ENCODE measurements around the gene TRIP10. TPM values are rescaled to one million over a fixed set of nuclear protein-coding genes. Genes with fewer than 3 reads are reported as not detected.

TRIP10 gene
- total and polyA plus RNA-seq, 2 of the 13 experiments (the other 11 are each of a cell fraction or from before 2014, with no cell fraction given): 32.5 to 33.2 TPM

DNA sequence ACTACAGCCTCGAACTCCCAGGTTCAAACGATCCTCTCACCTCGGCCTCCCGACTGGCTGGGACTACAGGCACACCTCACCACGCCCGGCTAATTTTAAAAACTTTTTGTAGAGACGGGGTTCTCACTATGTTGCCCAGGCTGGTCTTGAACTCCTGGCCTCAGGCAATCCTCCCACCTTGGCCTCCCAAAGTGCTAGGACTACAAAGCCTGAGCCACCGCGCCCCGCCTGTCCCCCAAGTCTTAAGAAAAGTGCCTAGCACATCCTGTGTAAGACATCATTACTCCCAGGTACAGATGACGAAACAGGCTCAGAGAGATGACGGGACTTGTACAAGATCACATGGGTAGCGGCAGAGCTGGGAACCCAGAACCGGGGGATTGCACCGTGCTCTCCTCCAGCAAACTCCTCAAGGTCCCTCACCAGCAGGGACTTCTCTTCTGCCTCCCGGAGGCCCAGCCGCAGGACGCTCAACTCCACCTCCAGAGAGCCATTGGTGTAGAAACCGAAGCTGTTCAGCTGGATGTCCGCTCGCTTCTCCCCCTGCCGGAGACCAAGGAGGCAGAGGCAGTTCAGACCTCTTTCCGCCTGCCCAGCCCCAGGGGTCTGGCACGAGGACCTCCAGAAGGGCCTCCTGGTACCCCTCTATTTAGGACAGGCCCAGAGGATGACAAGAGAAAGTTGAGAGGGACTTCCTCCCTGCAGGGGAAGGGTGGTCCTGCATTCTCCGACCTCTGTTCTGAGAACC, 3.1 kb upstream of the TRIP10 start (continued):
- TF ChIP-seq, protein P1, sequence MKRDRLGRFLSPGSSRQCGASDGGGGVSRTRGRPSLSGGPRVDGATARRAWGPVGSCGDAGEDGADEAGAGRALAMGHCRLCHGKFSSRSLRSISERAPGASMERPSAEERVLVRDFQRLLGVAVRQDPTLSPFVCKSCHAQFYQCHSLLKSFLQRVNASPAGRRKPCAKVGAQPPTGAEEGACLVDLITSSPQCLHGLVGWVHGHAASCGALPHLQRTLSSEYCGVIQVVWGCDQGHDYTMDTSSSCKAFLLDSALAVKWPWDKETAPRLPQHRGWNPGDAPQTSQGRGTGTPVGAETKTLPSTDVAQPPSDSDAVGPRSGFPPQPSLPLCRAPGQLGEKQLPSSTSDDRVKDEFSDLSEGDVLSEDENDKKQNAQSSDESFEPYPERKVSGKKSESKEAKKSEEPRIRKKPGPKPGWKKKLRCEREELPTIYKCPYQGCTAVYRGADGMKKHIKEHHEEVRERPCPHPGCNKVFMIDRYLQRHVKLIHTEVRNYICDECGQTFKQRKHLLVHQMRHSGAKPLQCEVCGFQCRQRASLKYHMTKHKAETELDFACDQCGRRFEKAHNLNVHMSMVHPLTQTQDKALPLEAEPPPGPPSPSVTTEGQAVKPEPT (CRISPR knock-in tag; IDR thresholded peaks at IDR 0.05; ENCODE audit: low read depth): 0 out of 2 replicates have a peak, but pooled peaks have one; percentile 20
- TF ChIP-seq NFKBIZ (CRISPR knock-in tag; IDR thresholded peaks at IDR 0.05) (0 out of 2 replicates have a peak, but pooled peaks have one; percentile 30), RAD21 (CRISPR knock-in tag; IDR thresholded peaks at IDR 0.05) (peak; percentile 82), FOSL2 (CRISPR knock-in tag; IDR thresholded peaks at IDR 0.05) (peak; percentile 31; the same call in 1 of the 2 replicates), SOX5 (CRISPR knock-in tag; IDR thresholded peaks at IDR 0.05; ENCODE audit: borderline replicate concordance) (peak; percentile 32; the same call in 1 of the 2 replicates), BORCS8-MEF2B (CRISPR knock-in tag; IDR thresholded peaks at IDR 0.05) (0 out of 2 replicates have a peak, but pooled peaks have one; percentile 23), NFKB2 (CRISPR knock-in tag; IDR thresholded peaks at IDR 0.05; ENCODE audit: borderline replicate concordance) (0 out of 2 replicates have a peak, but pooled peaks have one; percentile 49), ZNF34 (CRISPR knock-in tag; IDR thresholded peaks at IDR 0.05; ENCODE audit: borderline replicate concordance) (peak; percentile 71; the same call in 1 of the 2 replicates), ZNF496 (CRISPR knock-in tag; IDR thresholded peaks at IDR 0.05; ENCODE audit: insufficient replicate concordance) (no peak), NFYB (CRISPR knock-in tag; IDR thresholded peaks at IDR 0.05) (no peak; the same call in 1 of the 2 replicates), ZNF350 (CRISPR knock-in tag; IDR thresholded peaks at IDR 0.05; ENCODE audit: borderline replicate concordance, low read depth) (no peak), ZMAT3 (CRISPR knock-in tag; conservative IDR thresholded peaks at IDR 0.05) (peak; percentile 78), ZSCAN21 (CRISPR knock-in tag; IDR thresholded peaks at IDR 0.05; ENCODE audit: borderline replicate concordance) (peak; percentile 56; the same call in 1 of the 2 replicates), MEIS1 (CRISPR knock-in tag; IDR thresholded peaks at IDR 0.05; ENCODE audit: borderline replicate concordance) (0 out of 2 replicates have a peak, but pooled peaks have one; percentile 14), POGZ (CRISPR knock-in tag; IDR thresholded peaks at IDR 0.05) (no peak), SATB2 (CRISPR knock-in tag; IDR thresholded peaks at IDR 0.05) (0 out of 2 replicates have a peak, but pooled peaks have one; percentile 41)
- TF ChIP-seq, protein P2, sequence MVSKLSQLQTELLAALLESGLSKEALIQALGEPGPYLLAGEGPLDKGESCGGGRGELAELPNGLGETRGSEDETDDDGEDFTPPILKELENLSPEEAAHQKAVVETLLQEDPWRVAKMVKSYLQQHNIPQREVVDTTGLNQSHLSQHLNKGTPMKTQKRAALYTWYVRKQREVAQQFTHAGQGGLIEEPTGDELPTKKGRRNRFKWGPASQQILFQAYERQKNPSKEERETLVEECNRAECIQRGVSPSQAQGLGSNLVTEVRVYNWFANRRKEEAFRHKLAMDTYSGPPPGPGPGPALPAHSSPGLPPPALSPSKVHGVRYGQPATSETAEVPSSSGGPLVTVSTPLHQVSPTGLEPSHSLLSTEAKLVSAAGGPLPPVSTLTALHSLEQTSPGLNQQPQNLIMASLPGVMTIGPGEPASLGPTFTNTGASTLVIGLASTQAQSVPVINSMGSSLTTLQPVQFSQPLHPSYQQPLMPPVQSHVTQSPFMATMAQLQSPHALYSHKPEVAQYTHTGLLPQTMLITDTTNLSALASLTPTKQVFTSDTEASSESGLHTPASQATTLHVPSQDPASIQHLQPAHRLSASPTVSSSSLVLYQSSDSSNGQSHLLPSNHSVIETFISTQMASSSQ (IDR thresholded peaks at IDR 0.05; ENCODE audit: low read depth): no peak
- TF ChIP-seq, protein P2 (CRISPR knock-in tag; IDR thresholded peaks at IDR 0.05; ENCODE audit: borderline replicate concordance): no peak
- TF ChIP-seq, protein P3, sequence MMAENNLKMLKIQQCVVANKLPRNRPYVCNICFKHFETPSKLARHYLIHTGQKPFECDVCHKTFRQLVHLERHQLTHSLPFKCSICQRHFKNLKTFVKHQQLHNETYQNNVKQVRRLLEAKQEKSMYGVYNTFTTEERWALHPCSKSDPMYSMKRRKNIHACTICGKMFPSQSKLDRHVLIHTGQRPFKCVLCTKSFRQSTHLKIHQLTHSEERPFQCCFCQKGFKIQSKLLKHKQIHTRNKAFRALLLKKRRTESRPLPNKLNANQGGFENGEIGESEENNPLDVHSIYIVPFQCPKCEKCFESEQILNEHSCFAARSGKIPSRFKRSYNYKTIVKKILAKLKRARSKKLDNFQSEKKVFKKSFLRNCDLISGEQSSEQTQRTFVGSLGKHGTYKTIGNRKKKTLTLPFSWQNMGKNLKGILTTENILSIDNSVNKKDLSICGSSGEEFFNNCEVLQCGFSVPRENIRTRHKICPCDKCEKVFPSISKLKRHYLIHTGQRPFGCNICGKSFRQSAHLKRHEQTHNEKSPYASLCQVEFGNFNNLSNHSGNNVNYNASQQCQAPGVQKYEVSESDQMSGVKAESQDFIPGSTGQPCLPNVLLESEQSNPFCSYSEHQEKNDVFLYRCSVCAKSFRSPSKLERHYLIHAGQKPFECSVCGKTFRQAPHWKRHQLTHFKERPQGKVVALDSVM (CRISPR knock-in tag; IDR thresholded peaks at IDR 0.05): peak; percentile 93

All from HepG2 (cell line).